ENCODE results near the gene LPAR1.

The LPAR1 gene

DNA sequence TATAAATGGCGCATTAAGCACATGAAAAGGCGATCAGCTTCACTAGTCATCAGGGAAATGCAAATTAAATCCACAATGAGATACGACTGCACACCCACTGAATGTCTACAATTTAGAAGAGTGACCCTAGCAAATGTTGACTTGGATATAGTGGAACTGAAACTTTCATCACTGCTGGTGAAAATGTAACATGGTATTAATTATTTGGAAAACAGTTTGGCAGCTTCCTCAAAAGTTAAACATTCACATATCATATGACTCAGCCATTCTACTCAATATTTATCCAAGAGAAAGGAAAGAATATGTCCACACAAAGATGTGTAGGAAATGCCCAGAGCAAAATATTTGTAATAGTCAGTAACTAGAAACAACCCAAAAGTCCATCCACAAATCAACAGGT, 146.5 kb downstream of the LPAR1 start:
- 100% methylated on average over 2 of the region's 3 CpGs for WGBS
- Histone ChIP-seq H2BK5ac (ENCODE audit: low read depth, low read length, poor library complexity, severe bottlenecking) (no peak overlapping the region), H2BK15ac (ENCODE audit: low read depth, poor library complexity, severe bottlenecking) (no peak overlapping the region), H2BK120ac (ENCODE audit: low read depth, low read length) (no peak overlapping the region), H4K91ac (ENCODE audit: low read length) (no peak overlapping the region), H3K4me3 (ENCODE audit: insufficient read depth in 1 of 2, low read depth in 1 of 2, low read length in 2 of 2) (peak overlapping the region in 1 of 2 experiments; percentile 22), H3K18ac (ENCODE audit: low read depth in 1 of 2, low read length in 2 of 2) (no peak overlapping the region), H3K4me2 (ENCODE audit: low read length, poor library complexity, severe bottlenecking) (peak overlapping the region; percentile 18), H2BK12ac (ENCODE audit: low read length in 2 of 2) (no peak overlapping the region), H2AFZ (ENCODE audit: low read depth, low read length) (no peak overlapping the region), H3K9ac (ENCODE audit: low read length) (peak overlapping the region; percentile 47), H3K36me3 (ENCODE audit: control insufficient read depth in 1 of 2, insufficient read depth in 2 of 2, low read depth in 1 of 2, low read length in 2 of 2) (peaks cover 0 to 27% of the 10 kb centered on the region in 2 experiments), H3K27me3 (ENCODE audit: control insufficient read depth in 1 of 2, insufficient read depth in 1 of 2, low read length in 2 of 2) (no peaks in the 10 kb centered on the region), H3K4ac (ENCODE audit: low read depth in 1 of 2, low read length in 2 of 2) (no peak overlapping the region), H3K4me1 (ENCODE audit: control insufficient read depth, insufficient read depth, low read depth, low read length) (peaks cover 6% of the 10 kb centered on the region), H3K9me3 (ENCODE audit: control insufficient read depth, low read length) (no peaks in the 10 kb centered on the region), H3K27ac (ENCODE audit: low read length, poor library complexity, severe bottlenecking) (peak overlapping the region; percentile 26), H2AK5ac (ENCODE audit: low read length, severe bottlenecking) (no peak overlapping the region), H4K8ac (ENCODE audit: low read length) (no peak overlapping the region), H3K79me1 (replicated peaks; ENCODE audit: low read length, poor library complexity, severe bottlenecking) (peaks cover 21% of the 10 kb centered on the region), H3K14ac (ENCODE audit: low read length in 2 of 2) (no peak overlapping the region), H3K23ac (ENCODE audit: low read length in 2 of 2) (no peak overlapping the region)
- no peak for DNase-seq

DNA sequence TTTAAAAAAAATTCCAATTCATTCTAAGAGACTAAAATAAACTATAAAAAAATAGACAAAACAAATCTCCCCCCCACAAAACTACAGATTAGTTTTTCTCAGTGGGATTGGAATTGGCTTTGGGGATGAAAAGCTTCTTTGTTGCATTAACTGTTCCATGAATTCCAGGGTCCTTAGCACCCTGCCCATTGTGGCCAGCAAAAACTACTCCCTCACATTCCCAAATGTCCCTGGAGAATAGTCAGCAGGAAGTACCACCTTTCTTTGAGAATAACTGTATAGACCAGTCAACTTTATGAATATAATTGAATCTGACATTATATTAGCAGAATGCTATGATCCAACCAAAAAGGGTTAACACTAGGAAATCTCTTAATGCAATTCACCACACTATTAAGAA, 147.9 kb downstream of the LPAR1 start:
- H3K27ac ChIP-seq (ENCODE audit: low read length, poor library complexity, severe bottlenecking) = no peak overlapping the region
- no peak overlapping the region for H4K91ac ChIP-seq (ENCODE audit: low read length)
- H3K9me3 ChIP-seq (ENCODE audit: control insufficient read depth, low read length) = no peaks in the 10 kb centered on the region
- DNase-seq = no peak
- H4K8ac ChIP-seq (ENCODE audit: low read length) = no peak overlapping the region
- no peak overlapping the region for H2BK120ac ChIP-seq (ENCODE audit: low read depth, low read length)
- no peak overlapping the region for H3K18ac ChIP-seq (ENCODE audit: low read depth in 1 of 2, low read length in 2 of 2)
- no peak overlapping the region for H3K23ac ChIP-seq (ENCODE audit: low read length in 2 of 2)
- no peak overlapping the region for H3K14ac ChIP-seq (ENCODE audit: low read length in 2 of 2)
- no peak overlapping the region for H2AFZ ChIP-seq (ENCODE audit: low read depth, low read length)
- no peak overlapping the region for H3K4me3 ChIP-seq (ENCODE audit: insufficient read depth in 1 of 2, low read depth in 1 of 2, low read length in 2 of 2)
- H3K27me3 ChIP-seq (ENCODE audit: control insufficient read depth in 1 of 2, insufficient read depth in 1 of 2, low read length in 2 of 2) = no peaks in the 10 kb centered on the region
- no peak overlapping the region for H3K9ac ChIP-seq (ENCODE audit: low read length)
- H3K4me2 ChIP-seq (ENCODE audit: low read length, poor library complexity, severe bottlenecking) = no peak overlapping the region
- H3K4me1 ChIP-seq (ENCODE audit: control insufficient read depth, insufficient read depth, low read depth, low read length) = peaks cover 6% of the 10 kb centered on the region
- no peak overlapping the region for H2AK5ac ChIP-seq (ENCODE audit: low read length, severe bottlenecking)
- peaks cover 16% of the 10 kb centered on the region for H3K79me1 ChIP-seq (replicated peaks; ENCODE audit: low read length, poor library complexity, severe bottlenecking)
- no peak overlapping the region for H3K4ac ChIP-seq (ENCODE audit: low read depth in 1 of 2, low read length in 2 of 2)
- H2BK12ac ChIP-seq (ENCODE audit: low read length in 2 of 2) = no peak overlapping the region
- H3K36me3 ChIP-seq (ENCODE audit: control insufficient read depth in 1 of 2, insufficient read depth in 2 of 2, low read depth in 1 of 2, low read length in 2 of 2) = peaks cover 0 to 25% of the 10 kb centered on the region in 2 experiments
- H2BK5ac ChIP-seq (ENCODE audit: low read depth, low read length, poor library complexity, severe bottlenecking) = peak overlapping the region; percentile 57
- no peak overlapping the region for H2BK15ac ChIP-seq (ENCODE audit: low read depth, poor library complexity, severe bottlenecking)

DNA sequence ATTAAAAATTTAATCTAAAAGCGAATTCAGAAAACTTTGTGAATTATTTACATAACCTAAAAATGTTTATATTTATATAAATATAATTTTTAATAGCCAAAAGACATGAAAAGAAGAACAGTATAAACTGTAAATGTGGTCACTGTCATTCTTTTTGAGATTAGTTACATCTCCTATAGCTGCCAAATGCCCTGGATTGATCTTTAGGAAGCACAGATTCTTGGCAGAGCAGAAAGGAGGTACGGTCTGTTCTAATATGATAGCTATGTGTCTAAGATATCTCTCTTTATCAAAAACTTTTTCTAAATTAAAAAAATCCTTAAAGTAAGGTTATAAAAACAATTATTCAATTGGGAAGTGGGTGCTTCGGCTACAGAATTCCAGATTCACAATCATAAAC, 151.0 kb downstream of the LPAR1 start:
- H3K14ac ChIP-seq (ENCODE audit: low read length in 2 of 2) = no peak overlapping the region
- H3K4ac ChIP-seq (ENCODE audit: low read depth in 1 of 2, low read length in 2 of 2) = no peak overlapping the region
- H3K9me3 ChIP-seq (ENCODE audit: control insufficient read depth, low read length) = no peaks in the 10 kb centered on the region
- H3K79me1 ChIP-seq (replicated peaks; ENCODE audit: low read length, poor library complexity, severe bottlenecking) = peaks cover 10% of the 10 kb centered on the region
- H2BK120ac ChIP-seq (ENCODE audit: low read depth, low read length) = no peak overlapping the region
- no peak overlapping the region for H2BK5ac ChIP-seq (ENCODE audit: low read depth, low read length, poor library complexity, severe bottlenecking)
- H2AFZ ChIP-seq (ENCODE audit: low read depth, low read length) = no peak overlapping the region
- H4K8ac ChIP-seq (ENCODE audit: low read length) = no peak overlapping the region
- H2BK15ac ChIP-seq (ENCODE audit: low read depth, poor library complexity, severe bottlenecking) = no peak overlapping the region
- H3K18ac ChIP-seq (ENCODE audit: low read depth in 1 of 2, low read length in 2 of 2) = no peak overlapping the region
- no peaks in the 10 kb centered on the region for H3K27me3 ChIP-seq (ENCODE audit: control insufficient read depth in 1 of 2, insufficient read depth in 1 of 2, low read length in 2 of 2)
- H3K9ac ChIP-seq (ENCODE audit: low read length) = peak overlapping the region; percentile 92
- DNase-seq = no peak
- no peak overlapping the region for H2BK12ac ChIP-seq (ENCODE audit: low read length in 2 of 2)
- no peak overlapping the region for H3K23ac ChIP-seq (ENCODE audit: low read length in 2 of 2)
- H3K4me3 ChIP-seq (ENCODE audit: insufficient read depth in 1 of 2, low read depth in 1 of 2, low read length in 2 of 2) = no peak overlapping the region
- H3K36me3 ChIP-seq (ENCODE audit: control insufficient read depth in 1 of 2, insufficient read depth in 2 of 2, low read depth in 1 of 2, low read length in 2 of 2) = peaks cover 0 to 27% of the 10 kb centered on the region in 2 experiments
- no peak overlapping the region for H3K4me2 ChIP-seq (ENCODE audit: low read length, poor library complexity, severe bottlenecking)
- no peak overlapping the region for H4K91ac ChIP-seq (ENCODE audit: low read length)
- no CpG with 5 or more reads among the region's 3 CpGs for WGBS
- peaks cover 1% of the 10 kb centered on the region for H3K4me1 ChIP-seq (ENCODE audit: control insufficient read depth, insufficient read depth, low read depth, low read length)
- H2AK5ac ChIP-seq (ENCODE audit: low read length, severe bottlenecking) = no peak overlapping the region
- no peak overlapping the region for H3K27ac ChIP-seq (ENCODE audit: low read length, poor library complexity, severe bottlenecking)

DNA sequence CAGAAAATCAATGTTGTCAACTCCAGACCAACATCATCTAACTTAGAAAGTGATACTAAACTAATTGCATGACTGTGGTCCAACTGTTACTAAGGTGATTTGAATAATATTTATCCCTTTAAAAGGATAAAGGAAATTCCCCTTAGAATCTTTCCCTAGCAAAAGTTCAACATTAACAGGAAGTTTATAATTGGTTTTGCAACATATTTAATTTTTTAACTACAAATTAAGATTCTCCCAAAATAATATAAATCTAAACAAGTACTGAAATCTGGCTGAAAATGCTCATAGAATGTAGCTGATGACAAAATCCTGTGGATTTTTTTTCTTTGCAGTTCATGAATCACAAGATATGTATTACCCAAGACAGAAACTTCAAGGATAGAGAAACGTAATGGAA, 151.4 kb downstream of the LPAR1 start:
- DNase-seq = peak; percentile 76
- H3K79me1 ChIP-seq (replicated peaks; ENCODE audit: low read length, poor library complexity, severe bottlenecking) = peaks cover 10% of the 10 kb centered on the region
- no peaks in the 10 kb centered on the region for H3K4me1 ChIP-seq (ENCODE audit: control insufficient read depth, insufficient read depth, low read depth, low read length)
- H4K91ac ChIP-seq (ENCODE audit: low read length) = no peak overlapping the region
- no peak overlapping the region for H2AFZ ChIP-seq (ENCODE audit: low read depth, low read length)
- no peak overlapping the region for H3K27ac ChIP-seq (ENCODE audit: low read length, poor library complexity, severe bottlenecking)
- H3K4me2 ChIP-seq (ENCODE audit: low read length, poor library complexity, severe bottlenecking) = no peak overlapping the region
- no peak overlapping the region for H3K14ac ChIP-seq (ENCODE audit: low read length in 2 of 2)
- H3K23ac ChIP-seq (ENCODE audit: low read length in 2 of 2) = no peak overlapping the region
- no peaks in the 10 kb centered on the region for H3K27me3 ChIP-seq (ENCODE audit: control insufficient read depth in 1 of 2, insufficient read depth in 1 of 2, low read length in 2 of 2)
- H3K4me3 ChIP-seq (ENCODE audit: insufficient read depth in 1 of 2, low read depth in 1 of 2, low read length in 2 of 2) = no peak overlapping the region
- H3K36me3 ChIP-seq (ENCODE audit: control insufficient read depth in 1 of 2, insufficient read depth in 2 of 2, low read depth in 1 of 2, low read length in 2 of 2) = peaks cover 0 to 31% of the 10 kb centered on the region in 2 experiments
- H2BK5ac ChIP-seq (ENCODE audit: low read depth, low read length, poor library complexity, severe bottlenecking) = no peak overlapping the region
- no peak overlapping the region for H2BK15ac ChIP-seq (ENCODE audit: low read depth, poor library complexity, severe bottlenecking)
- no peak overlapping the region for H3K4ac ChIP-seq (ENCODE audit: low read depth in 1 of 2, low read length in 2 of 2)
- H3K9ac ChIP-seq (ENCODE audit: low read length) = peak overlapping the region; percentile 92
- H2BK120ac ChIP-seq (ENCODE audit: low read depth, low read length) = no peak overlapping the region
- no peaks in the 10 kb centered on the region for H3K9me3 ChIP-seq (ENCODE audit: control insufficient read depth, low read length)
- H2BK12ac ChIP-seq (ENCODE audit: low read length in 2 of 2) = no peak overlapping the region
- no peak overlapping the region for H2AK5ac ChIP-seq (ENCODE audit: low read length, severe bottlenecking)
- WGBS = no CpG with 5 or more reads among the region's 1 CpG
- no peak overlapping the region for H3K18ac ChIP-seq (ENCODE audit: low read depth in 1 of 2, low read length in 2 of 2)
- H4K8ac ChIP-seq (ENCODE audit: low read length) = no peak overlapping the region

Data from mesenchymal stem cell (in vitro differentiated cells and primary cell).